Medulla oblongata (tissue), 1 donor: ENCODE results near the gene MARVELD1.

ENCODE experiments used
- DNase-seq: peaks from one replicate; pipeline ENCODE4 v3.0.0-alpha.2; 2015; ENCODE audit errors: extremely low spot score

MARVELD1 gene

DNA sequence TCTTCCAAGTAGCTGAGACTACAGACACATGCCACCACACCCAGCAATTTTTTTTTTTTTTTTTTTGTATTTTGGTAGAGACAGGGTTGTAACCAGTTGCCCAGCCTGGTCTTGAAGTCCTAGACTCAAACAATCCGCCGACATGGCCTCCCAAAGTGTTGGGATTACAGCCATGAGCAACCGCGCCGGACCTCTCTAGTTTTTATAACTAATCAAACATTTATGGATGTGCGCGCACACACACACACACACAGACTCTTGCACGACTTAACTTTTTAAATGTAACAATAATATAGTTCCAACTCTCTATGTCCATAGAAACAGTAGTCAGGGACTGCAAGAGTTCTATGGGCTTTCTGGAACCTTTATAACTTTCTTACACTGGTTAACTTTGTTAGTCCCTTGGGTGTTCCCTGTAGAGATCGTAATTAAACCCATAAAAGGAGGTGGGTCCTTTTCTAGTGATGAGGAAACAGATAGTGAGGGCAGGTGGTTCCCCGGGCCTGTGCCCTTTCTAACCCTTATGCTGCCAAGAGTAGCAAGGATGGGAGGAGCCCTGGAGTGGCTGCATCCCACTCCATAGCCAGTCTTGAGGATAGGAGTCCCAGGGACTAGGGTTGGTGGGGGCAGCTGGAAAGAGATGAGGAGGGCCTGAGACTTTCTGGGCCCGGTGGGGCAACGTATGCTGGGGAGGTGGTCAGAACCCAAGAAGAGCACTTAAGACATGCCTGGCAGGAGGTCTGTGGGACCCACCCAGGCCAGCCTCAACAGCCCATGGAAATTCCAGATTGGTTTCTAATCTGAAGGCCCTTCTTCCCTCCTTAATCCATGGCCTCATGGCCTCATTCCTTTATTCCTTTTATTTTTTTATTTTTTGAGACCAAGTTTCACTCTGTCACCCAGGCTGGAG lies 8.6 kb downstream of the MARVELD1 start:
- no peak for DNase-seq

GRCh38 chr10:97723001-97723400 lies 9.5 kb downstream of the MARVELD1 start:
- no peak for DNase-seq

DNA sequence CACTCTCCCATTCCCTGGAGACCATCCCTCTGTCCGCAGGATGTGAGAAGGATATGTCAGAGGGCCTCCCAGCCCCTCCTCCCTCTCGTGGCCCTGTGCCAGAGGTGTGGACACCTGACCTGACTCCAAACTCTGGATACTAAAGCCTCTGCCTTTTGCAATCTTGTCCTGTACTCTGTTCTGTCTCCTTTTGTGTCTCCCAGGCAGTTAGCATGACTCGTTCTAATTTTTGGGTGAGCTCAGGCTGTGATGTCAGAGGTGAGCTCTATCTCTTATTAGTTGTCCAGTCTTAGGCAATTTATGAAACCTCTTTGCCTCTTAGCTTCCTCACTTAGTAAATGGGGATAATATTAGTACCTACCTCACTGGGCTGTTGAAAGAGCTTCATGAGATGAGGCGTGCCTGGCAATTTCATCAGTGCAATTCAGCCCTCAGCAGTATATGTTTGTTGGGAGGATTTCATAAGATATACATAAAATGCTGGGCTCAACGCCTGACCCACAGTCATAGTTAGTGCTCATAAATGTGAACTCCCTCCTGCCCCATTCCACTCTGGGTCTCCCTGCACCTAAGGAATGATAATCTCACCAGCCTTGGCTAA lies 10.9 kb downstream of the MARVELD1 start:
- DNase-seq, result no peak

GRCh38 chr10:97726636-97727178 lies 13.2 kb downstream of the MARVELD1 start:
- peak; percentile 33 for DNase-seq

DNA sequence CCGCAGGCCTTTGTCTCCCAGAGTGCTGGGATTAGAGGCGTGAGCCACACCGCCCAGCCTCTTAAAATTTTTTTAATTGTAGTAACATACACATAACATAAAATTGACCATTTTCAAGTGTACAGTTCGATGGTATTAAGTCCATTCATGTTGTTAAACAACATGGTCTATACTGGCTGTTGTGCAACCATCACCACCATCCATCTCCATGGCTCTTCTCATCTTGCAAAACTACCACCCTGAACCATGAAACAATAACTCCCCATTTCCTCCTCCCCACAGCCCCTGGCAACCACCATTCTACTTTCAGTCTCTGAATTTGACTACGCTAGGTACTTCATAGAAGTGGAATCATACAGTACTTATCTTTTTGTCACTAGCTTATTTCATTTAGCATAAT lies 15.5 kb downstream of the MARVELD1 start:
- no peak for DNase-seq

GRCh38 chr10:97731346-97732051 lies 18.0 kb downstream of the MARVELD1 start:
- peak; percentile 94 for DNase-seq

GRCh38 chr10:97732052-97732359 lies 18.5 kb downstream of the MARVELD1 start:
- no peak for DNase-seq

DNA sequence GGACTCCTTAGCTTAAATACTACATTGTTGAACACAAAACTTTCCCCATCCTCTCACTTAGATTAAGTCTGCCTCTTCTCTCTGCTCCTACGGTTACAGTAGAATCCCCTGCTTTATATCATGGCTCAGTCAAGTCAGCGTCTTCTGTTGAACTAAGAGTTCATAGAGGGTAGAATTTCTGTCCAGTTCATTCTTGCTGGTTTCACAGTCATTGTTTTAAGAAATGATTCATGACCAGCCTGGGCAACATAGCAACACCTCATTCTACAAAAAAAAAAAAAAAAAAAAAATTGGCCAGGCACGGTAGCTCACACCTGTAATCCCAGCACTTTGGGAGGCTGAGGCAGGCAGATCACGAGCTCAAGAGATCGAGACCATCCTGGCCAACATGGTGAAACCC lies 19.7 kb downstream of the MARVELD1 start:
- DNase-seq, result no peak

DNA sequence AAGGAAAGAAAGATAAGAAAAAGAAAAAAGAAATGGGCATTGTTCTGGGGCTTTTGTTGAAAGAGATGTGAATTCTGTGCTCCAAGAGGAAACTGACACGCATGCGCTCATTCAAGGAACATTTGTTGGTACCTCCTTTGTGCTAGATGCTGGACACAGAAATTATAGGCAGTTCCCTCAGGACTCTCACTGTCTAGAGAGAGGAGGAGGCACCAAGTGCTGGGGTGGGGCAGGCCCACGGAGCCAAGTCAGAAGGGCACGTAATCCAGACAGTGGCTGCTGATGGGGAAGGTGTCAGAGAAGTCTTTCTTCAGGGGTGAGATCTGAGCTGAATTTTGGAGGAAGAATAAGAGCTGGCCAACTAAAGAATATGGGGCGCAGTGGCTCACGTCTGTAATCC lies 20.5 kb downstream of the MARVELD1 start:
- no peak for DNase-seq

GRCh38 chr10:97736403-97736901 lies 22.9 kb downstream of the MARVELD1 start:
- DNase-seq, result no peak

GRCh38 chr10:97736902-97737769 lies 23.6 kb downstream of the MARVELD1 start, which contains the start of gene ZFYVE27:
Gene ZFYVE27, plus strand, starts transcription at chr10:97737128. Its CDS starts 1,350 bp downstream, at chr10:97738478.
- DNase-seq, result peak; percentile 94

DNA sequence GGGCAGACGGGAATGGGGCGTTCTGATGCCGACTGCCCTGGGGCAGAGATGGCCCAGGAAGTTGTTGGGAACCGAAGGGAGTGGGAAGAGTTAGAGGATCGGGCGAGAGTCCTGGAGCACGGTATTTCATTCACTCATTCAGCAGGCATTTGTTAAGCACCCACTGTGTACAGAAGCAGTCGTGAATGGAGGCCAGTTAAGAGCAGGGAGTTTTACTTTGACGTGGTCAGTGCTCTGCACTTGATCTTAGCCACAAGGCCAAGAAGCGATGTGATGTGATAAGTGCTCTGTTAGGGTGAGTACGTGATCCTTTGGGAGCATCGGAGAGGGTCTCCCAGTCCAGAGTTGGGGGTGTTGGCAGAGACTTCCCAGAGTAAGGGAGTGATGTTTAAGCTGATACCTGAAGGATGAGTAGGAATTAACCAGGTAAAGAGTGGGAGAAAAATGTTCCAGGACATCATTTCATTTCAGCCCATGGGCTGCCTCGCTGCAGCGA lies 24.3 kb downstream of the MARVELD1 start:
- peak; percentile 11 for DNase-seq

- DNase-seq, result no peak
These were observed 25.1 kb downstream of the MARVELD1 start for GRCh38 chr10:97738616-97739015.

DNA sequence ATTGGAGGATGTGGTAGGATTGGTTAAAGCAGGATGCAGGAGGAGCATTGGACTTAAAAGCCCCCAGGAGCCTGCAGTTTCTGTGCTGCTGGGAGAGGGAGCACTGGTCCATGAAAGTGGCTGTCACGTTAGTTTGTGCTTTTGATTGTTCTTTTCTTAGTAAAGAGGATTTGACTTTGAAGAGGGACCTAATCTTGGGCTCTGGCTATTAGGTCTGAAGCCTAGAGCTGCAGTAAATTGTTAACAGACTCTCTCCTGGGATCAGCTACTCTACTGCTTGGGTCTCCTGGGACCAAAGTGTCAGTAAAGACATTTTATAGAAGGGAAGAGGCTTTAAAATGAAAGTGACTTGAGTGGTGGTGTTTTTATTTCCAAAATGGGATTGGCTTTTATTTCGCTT lies 27.1 kb downstream of the MARVELD1 start:
- DNase-seq, result no peak

- DNase-seq, result no peak
These were observed 29.8 kb downstream of the MARVELD1 start for GRCh38 chr10:97743169-97743943.

GRCh38 chr10:97744405-97745035 lies 31.0 kb downstream of the MARVELD1 start:
- DNase-seq, result no peak

- DNase-seq, result no peak
These were observed 34.0 kb downstream of the MARVELD1 start for GRCh38 chr10:97747573-97747972.

DNA sequence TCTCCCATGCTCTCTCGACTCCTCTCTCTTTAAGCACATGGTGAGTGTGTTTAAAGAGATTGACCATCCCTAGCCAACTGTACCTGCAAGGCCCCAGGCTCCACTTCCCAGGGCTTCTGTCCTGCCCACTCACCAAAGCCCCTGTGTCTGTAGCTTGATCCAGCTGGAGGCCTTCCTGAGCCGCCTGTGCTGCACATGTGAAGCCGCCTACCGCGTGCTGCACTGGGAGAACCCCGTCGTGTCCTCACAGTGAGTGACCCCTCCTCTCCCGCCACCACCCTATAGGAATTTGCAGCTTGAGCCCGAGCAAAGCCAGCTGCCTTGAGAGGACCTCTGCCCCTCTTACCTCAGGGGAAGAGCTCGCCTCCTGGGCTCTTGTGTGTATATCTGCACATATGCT lies 34.6 kb downstream of the MARVELD1 start:
- no peak for DNase-seq

DNA sequence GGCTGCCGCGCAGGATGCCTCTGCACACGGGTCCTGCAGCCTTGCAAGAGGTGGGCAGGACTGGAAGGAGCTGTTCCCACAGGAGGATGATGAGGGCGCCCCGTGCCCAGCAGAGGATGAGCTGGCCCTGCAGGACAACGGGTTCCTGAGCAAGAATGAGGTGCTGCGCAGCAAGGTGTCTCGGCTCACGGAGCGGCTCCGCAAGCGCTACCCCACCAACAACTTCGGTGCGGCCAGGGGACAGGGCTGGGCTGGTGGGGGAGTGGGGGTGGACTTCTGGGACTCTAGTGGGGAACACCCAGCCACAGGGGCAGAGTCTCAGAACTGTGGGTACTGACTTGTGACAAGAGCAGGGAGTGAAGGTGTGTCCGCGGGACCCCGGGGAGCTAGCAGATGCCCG lies 39.4 kb downstream of the MARVELD1 start:
- no peak for DNase-seq

- no peak for DNase-seq
These were observed 41.2 kb downstream of the MARVELD1 start for GRCh38 chr10:97754726-97755125.
